GM12874 (cell line): Measurements from ENCODE around the gene DOK3.

Experiments used
- TF ChIP-seq, protein P1 (sequence below): IDR thresholded peaks from 2 replicates; pipeline ENCODE4 v1.5.1; 2011; ENCODE audit warnings: low read depth, mild to moderate bottlenecking, control low read depth, low read length, moderate library complexity; ENCODE audit not compliant: insufficient read depth

DOK3 gene

DNA sequence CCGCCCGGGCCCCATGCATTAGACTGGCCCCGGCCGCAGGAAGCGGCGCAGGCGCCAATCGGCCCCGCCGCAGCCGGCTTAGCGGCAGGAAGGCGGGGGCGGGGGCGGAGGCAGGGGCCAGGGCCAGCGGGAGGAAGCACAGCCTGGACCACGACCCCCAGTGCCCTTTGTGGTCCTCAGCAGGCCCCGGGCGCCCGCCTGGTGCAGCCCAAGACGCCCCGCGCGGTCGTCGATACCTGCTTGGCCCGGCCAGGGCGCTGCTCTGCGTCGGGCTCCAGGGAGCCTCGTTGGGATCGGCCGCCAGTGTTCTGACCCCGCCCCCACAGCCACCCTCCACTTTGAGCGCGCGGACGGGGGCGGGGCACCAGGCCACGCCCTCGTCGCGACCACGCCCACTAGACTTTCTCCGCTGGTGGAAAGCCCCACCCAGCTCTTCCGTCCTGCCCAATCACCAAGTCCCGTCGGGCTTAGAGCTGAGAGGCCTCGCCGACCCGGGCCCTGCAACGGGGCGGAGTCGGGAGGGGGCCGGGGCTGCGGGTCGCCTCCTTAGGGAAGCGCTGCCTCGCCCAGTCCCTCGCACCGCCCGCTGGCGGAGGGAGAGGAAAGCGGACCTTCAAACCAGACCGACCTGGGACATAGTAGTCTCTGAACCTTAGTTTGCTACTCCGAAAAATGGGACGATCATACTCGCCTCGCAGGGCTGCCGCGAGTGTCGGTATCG is 12.2 kb downstream of the DOK3 start, which contains the start of gene PDLIM7:
Gene PDLIM7, minus strand, starts transcription at position 313 of the 721 bp plus-strand sequence. CDS start 1,092 bp downstream, outside the sequence.
- TF ChIP-seq, protein P1, sequence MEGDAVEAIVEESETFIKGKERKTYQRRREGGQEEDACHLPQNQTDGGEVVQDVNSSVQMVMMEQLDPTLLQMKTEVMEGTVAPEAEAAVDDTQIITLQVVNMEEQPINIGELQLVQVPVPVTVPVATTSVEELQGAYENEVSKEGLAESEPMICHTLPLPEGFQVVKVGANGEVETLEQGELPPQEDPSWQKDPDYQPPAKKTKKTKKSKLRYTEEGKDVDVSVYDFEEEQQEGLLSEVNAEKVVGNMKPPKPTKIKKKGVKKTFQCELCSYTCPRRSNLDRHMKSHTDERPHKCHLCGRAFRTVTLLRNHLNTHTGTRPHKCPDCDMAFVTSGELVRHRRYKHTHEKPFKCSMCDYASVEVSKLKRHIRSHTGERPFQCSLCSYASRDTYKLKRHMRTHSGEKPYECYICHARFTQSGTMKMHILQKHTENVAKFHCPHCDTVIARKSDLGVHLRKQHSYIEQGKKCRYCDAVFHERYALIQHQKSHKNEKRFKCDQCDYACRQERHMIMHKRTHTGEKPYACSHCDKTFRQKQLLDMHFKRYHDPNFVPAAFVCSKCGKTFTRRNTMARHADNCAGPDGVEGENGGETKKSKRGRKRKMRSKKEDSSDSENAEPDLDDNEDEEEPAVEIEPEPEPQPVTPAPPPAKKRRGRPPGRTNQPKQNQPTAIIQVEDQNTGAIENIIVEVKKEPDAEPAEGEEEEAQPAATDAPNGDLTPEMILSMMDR, result no peak

DNA sequence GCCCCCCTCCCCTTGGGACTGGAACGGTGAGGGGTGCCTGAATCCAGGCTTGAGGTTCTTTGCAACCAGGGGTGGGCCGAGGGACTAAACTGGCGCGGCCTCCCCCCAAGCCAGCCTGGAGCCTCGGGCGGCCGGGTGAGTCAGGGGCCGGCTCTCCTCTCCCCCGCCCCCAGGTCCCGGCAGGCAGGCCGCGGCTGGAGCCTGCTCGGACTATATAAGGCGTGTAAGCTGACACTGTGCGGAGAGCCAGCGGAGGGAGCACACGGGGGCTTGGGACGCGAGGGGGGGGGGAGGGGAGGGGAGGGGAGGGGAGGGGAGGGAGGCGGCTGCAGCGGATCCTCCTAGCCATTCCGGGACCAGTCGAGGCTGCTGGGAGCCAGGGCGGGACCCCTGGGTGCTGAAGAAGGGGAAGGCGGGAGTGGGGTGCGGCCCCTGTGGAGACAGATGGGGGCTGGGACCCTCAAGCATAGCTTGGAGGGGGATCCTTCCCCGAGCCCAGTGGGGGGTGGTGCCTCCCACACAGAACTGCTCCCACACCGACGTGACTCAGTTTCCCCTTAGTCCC is 12.8 kb downstream of the DOK3 start:
- TF ChIP-seq, protein P1, result no peak

DNA sequence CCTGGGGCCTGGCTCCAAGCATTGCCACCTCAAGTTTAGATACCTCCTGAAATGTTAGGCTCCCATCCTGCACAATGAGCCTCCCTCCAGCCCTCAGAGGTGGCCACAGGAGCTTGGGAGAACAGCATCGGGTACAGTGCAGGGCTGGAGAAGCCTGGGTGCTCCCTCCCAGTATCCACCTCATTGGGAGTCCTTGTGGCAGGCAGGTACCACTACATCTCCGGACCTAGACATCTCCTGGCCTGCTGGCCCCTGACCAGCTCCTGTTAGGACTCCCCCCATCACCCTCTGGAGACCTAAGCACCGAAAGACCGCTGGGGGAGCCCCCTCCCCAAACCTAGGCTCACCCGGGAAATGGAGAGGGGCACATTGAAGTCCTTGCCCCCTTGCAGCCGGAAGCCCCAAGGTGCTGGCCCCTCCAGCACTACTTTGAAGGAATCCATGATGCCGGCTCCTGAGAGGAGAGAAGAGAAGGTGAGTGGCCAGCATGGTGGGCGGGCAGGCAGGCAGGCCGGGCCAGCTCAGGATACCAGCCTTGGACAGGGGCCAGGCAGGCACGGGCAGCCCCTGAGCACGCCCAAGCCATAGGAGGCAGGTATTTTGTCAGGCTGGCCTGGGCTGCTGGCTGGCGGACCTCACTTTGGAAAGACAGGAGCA is 13.4 kb downstream of the DOK3 start:
- TF ChIP-seq, protein P1, result no peak

DNA sequence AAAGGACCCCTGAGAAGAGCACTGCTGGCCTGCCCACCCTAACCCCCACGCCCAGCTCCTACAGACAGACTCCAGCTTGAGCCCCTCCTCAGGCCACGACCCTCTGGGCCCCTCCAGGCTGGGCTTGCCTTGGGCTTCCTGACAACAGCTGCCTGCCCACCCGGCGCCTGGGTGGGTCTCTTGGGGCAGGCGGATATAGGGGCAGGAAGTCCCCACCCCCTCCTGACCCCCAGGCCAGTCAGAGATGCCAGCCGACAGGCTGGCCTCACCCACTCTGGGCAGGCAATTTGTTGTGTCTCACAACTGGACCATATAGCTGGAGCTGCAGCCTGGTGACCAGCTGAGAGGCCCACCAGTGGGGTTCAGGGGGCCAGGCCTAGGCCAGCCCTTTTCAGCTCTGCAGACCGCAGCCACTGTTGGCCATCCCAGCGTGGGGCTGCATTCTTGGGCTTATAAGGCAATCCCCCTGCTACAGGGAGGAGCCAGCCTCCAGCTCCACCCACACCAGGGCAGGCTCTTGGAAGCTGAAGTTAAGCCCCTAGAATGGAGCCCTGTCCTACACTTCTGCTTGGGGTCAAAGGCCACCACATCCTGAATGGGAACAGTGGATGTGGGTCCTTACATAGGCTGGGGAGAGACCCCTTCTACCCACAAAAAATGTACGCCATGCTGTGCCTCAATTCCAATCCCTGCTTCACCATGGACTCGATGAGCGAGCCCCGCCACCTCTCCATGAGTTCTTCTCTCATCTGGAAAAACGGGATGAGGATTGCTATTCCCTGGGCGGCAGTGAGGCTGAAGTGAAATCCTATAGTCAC is 14.2 kb downstream of the DOK3 start:
- TF ChIP-seq, protein P1, result no peak

DNA sequence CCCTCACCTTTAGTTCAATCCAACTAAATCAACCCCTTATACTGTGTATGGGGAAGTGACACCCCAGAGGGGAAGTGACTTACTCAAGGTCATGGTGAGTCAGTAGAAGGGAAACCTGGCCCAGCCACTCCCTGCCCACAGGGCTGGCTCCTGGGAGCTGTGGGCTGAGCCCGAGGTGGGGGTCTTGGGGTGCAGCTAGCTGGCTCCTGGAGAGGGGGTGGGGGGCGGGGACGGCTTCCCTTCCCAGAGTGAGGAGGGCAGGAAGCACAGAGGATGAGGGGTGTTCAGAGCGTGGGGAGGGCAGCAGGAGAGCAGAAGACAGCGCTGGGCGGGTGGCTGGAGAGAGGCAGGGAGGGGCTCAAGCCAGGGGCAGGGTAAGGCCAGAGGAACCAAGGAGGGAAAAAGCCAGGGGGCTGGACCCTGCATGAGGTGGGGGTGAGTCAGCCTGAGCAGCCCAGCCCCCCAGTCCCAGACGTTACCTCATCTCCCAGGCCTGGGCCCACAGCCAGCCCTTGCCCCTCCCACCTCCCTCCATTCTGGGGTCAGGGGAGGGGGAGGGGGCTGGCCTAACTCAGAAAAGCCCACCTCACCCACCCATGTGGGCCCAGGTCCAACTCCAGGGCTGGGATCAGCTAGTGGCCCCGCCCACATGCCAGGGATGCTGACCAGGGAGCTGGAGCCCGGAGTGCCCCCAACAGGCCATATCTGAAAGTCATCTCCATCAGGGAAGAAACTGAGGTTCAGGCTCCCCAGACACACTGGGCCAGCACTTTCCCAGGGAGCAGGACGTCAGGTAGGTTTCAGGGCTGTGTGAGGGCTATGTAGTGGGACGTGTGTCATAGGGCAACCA is 15.1 kb downstream of the DOK3 start:
- TF ChIP-seq, protein P1, result 0 out of 2 replicates have a peak, but pooled peaks have one; percentile 6

DNA sequence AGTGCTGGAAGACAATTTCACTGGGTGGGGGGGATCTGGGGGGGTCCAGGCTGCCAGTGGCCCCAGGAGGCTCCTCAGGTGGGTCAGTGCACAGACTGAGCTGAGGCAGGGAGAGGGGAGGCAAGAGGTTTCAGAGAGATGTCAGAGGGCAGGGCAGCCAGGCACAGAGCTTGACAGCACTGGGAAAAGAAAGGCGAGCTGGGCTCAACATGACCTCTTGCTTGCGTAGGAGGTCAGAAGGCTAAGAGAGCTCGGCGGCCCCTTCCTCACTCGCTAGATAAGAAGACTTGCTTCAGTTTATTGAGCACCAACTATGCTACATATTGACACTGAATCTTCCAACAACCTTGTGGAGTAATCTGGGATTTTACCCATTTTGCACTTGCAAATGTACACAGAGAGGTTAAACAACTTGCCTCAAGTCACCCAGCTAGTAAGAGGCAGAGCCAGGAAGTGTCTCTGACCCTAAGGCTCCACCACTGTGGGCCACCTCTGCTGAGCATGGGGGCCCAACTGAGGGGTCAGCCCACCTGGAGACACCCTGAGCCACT is 15.8 kb downstream of the DOK3 start:
- TF ChIP-seq, protein P1, result no peak
